ENCODE data around the gene RALGDS.
A peak's percentile ranks its signal among the peaks of the same experiment; 100 is the strongest.
"Not testable (repeated sequence)": the region's sequence is repeated elsewhere in the genome, so short reads cannot be mapped to it uniquely, and the experiment has no call there.

Gene RALGDS

GRCh38 chr9:133121198-133121914 lies at the start of gene RALGDS:
TSS of gene RALGDS (minus strand) at chr9:133121240. CDS start at chr9:133121154, 86 bp downstream.
- DNase-seq = peak; percentile 95

- DNase-seq = no peak
Observed at GRCh38 chr9:133170716-133171115, 49.7 kb upstream of the RALGDS start.

GRCh38 chr9:133169687-133170086 lies 48.6 kb upstream of the RALGDS start:
- DNase-seq = not testable (repeated sequence)

- no peak for DNase-seq
Observed at GRCh38 chr9:133169102-133169501, 48.1 kb upstream of the RALGDS start.

GRCh38 chr9:133168432-133168831 lies 47.4 kb upstream of the RALGDS start:
- DNase-seq = no peak

GRCh38 chr9:133167769-133168168 lies 46.7 kb upstream of the RALGDS start:
- no peak for DNase-seq

GRCh38 chr9:133167096-133167730 lies 46.2 kb upstream of the RALGDS start:
- no peak for DNase-seq

- no peak for DNase-seq
Observed at GRCh38 chr9:133166392-133166791, 45.4 kb upstream of the RALGDS start.

- DNase-seq = no peak
Observed at GRCh38 chr9:133165452-133165730, 44.4 kb upstream of the RALGDS start.

GRCh38 chr9:133164191-133164590 lies 43.2 kb upstream of the RALGDS start:
- no peak for DNase-seq

- peak; percentile 30 for DNase-seq
Observed at GRCh38 chr9:133163504-133164172, 42.6 kb upstream of the RALGDS start, which contains the start of gene GBGT1. TSS of gene GBGT1 (minus strand) at chr9:133163914. CDS start at chr9:133162412, 1,502 bp downstream.

GRCh38 chr9:133162861-133163503 lies 41.9 kb upstream of the RALGDS start:
- no peak for DNase-seq

GRCh38 chr9:133161547-133161950 lies 40.5 kb upstream of the RALGDS start:
- no peak for DNase-seq

GRCh38 chr9:133160742-133161546 lies 39.9 kb upstream of the RALGDS start:
- peak; percentile 36 for DNase-seq

- DNase-seq = no peak
Observed at GRCh38 chr9:133158695-133159094, 37.7 kb upstream of the RALGDS start.

- DNase-seq = no peak
Observed at GRCh38 chr9:133155156-133155555, 34.1 kb upstream of the RALGDS start.

- DNase-seq = no peak
Observed at GRCh38 chr9:133154097-133154989, 33.3 kb upstream of the RALGDS start.

- DNase-seq = no peak
Observed at GRCh38 chr9:133153227-133154096, 32.4 kb upstream of the RALGDS start.

- no peak for DNase-seq
Observed at GRCh38 chr9:133151601-133152525, 30.8 kb upstream of the RALGDS start.

Measured in midbrain (tissue), 1 donor.